HG03159 (cell line): ENCODE measurements around the gene PPP1R2B.
"Not testable (repeated sequence)": the region's sequence is repeated elsewhere in the genome, so short reads cannot be mapped to it uniquely, and the experiment has no call there.

Source experiments
- ATAC-seq: cut with Tn5 transposase; IDR thresholded peaks from one replicate; pipeline ENCODE4 v1.9.1; 2021; ENCODE audit warnings: mild to moderate bottlenecking, moderate library complexity; ENCODE audit not compliant: unreplicated experiment

The PPP1R2B gene

DNA sequence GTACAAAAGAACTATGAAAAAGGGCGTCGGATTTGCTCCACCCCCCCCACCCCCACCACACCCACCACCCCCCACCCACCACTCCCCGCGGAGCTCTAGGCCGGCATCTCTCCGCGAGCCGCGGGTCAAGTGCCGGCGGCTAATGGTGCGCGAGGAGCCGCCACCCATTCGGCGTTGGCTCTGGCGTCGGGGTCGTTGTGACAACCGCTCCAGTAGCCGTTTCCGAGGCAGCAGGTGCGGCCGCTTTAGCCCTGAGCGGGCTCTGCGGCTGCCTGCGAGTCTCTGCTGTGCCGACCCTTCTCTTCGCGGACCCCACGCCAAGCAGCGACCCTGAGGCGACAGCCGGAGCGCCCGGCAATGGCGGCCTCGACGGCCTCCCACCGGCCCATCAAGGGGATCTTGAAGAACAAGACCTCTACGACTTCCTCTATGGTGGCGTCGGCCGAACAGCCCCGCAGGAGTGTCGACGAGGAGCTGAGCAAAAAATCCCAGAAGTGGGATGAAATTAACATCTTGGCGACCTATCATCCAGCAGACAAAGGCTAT, at the start of gene PPP1R2B:
Gene PPP1R2B (plus strand): TSS at position 90 of the 546 bp plus-strand sequence. CDS start 268 bp downstream, at position 358.
- ATAC-seq: no peak

DNA sequence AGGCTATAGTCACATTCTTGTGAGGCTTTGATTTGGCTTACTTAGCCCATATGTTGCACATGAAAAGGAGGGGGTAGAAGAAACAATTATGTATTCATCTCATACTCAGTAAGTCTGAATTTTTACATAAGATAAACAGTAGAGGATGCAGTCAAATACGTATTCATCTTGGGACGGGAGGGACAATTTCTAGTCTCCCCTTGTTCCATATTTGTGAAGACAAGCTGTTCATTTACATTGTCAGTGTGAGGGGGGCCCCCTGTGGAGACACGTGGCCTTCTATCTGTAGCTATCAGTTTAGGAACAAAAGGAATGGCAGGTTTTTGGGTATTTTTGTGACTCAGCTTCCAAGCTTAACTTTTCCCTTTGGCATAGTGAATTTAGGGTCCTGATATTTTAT, 49.2 kb upstream of the PPP1R2B start:
- no peak for ATAC-seq

DNA sequence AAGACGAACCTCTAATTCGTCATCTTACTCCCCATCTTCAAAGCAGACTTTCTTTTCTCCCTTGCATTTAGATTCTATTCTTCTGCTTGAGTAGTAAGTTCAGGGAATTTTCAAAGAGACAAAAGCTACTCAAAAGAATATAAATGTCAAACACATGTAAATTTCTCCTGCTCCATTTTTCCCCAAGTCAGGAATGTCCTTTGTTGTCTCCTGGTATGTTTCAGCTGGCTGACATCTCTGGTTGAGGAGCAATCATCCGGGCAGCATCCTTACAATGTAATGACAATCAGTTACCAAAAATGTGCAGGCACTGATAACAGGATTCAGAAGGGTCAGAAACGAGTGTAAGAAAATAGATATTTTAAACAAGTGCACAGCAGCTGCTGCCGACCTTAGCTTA, 47.6 kb upstream of the PPP1R2B start:
- ATAC-seq: no peak

DNA sequence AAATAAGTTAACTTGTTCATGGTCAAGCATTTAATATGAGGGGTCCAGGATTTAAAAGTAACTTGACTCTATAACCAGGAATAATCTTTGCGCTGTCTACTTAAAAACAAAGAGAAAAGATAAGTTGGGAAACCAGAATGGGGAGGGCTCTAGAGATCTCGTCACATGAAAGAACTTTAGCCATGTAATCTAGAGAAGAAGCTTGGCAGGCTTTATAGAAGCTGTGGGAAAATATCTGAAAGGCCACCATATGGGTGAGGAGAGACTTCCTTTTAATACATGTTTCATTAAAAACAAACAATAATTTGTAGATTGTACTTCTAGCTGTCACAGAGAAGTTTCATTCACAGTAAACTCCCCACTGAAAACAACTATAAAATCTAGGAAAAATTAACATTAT, 46.7 kb upstream of the PPP1R2B start:
- no peak for ATAC-seq

DNA sequence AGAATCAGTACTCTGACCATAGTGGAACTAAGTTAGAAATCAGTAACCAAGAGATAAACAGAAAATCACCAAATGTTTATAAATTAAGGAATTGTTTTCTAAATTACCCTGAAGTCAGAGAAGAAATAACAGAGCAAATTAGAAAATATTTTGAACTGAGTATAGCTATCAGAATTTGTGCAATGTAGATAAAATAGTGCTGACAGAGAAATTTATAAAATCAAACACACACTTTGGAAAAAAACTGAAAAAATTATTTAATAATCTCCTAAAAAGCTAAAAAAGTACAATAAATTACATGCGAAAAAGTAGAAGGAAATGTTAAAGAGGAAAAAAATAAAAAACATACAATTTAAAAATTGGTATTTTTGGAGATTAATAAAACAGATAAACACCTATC, 37.1 kb upstream of the PPP1R2B start:
- ATAC-seq: no peak

DNA sequence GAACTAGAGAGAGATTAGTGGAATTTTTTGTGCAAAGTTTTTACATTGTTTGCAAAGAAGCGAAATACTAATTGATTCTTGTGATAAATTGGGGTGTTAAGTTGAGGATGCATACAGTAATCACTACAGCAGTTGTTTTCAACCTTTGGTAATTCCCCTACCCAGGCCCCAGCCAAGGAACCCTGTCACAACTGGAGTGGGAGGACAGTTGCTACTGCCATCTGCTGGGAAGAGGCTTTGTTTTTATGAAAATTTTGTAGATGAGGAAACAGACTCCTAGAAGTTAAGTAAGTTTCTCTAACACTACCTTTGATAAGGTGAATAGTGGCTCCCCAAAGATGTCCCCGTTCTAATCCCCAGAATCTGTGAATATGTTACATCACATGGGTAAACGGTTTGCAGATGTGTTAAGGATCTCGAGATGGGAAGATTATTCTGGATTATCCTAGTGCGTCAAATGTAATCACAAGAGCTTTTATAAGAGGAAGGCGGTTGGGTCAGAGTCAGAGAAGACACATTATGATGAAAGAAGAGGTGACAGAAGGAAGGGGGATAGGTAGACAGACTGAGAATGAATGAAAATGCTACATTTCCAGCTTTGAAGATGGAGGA, 34.0 kb upstream of the PPP1R2B start:
- ATAC-seq: peak; percentile 62

DNA sequence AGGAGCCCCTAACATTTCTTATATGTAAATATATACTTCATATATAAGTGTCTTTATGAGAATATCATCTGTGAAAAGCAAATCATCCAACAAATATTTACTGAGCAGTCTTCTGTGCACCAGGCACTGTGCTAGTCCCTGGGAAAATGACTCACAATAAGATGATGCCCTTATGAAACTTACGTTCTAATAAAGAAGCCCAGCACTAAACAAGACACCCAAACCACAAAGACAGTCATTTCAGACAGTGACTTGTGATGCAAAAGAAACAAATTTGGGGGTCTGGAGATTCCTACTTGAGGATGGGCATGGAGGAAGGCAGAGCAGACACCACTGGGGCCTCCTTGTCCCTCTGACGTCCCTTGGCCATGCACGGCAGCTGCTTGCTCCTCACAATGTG, 30.6 kb upstream of the PPP1R2B start:
- ATAC-seq: no peak

DNA sequence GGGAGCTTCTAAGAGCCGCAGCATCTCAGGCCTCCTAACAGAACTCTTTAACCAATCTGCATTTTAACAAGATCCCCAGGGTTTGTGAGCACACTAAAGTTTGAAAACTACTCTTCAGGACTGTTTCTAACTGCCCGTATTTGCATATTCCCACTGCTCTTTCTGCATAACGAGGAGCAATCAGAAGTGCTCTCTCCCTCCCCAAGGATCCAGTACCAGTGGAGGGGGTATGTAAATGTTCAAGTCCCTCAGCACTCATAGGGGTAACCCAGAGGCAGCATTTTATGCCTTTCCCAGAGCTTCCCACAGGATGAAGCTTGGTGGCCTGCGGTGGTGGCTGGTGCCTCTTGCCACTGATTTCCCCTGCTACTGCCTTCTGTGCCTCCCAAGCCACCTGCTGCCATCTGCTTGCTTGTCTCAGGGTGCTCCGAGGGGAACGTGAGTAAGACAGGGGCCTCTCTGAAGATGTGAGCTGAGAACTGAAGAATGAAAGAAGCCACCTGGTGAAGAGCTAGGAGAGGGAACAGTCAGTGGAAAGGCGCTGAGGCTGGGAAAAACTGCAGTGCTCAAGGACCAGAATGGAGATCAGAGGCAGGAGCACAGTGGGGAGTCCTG, 30.0 kb upstream of the PPP1R2B start:
- ATAC-seq: no peak

DNA sequence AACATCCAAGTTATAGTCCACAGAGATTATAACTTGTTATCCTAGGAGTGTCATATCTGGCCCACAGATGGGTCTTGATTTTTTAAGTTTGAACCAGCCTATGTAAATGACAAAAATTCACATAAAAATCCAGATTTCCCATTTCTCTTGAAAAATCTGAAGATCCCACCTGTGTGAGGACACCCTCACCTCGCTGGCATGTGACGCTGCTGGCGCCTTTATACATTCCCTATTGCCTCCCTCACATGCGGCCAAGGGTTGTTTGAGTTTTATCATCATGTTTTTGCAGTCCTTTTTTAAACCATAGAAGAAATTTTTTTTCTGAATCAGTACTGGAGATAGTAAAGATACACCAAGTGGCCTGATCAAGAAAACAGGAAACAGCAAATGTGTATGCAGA, 25.9 kb upstream of the PPP1R2B start:
- no peak for ATAC-seq

DNA sequence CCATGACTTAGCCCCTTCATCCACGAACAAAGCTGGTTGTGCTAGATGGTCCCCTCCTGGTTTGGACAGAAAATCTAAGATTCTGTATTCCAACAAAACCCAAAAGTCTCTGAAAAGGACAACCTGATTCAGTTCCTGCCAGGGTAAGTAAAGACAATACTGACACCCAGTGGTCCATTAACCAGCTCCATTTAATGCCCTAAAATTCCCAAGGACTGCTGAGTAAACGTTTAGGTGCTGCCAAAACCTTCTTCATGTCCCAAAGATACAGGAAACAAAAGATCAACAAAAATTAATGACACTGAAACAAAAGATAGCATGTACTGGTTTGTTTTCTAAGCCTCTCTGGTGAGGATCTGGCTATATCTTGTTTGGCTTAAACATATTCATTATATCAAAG, 25.3 kb upstream of the PPP1R2B start:
- ATAC-seq: no peak

DNA sequence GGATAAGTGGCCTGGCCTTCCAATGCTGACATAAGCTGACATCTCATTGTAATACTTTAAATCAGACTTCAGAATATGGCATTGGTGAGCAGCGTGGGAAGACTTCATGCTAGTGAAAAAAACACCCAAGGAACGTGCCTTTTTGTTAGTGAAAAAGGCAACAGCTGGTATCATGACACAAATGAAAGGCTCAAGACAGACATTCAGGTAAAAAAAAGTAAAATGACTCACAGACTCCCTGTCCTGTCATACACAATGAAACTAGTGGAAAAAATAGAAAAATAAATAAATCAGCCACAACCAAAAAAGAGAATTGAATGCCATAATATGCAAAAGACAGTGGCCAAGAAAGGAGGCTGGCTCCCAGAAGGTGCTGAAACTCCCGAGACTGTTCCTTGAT, 24.4 kb upstream of the PPP1R2B start:
- ATAC-seq: peak; percentile 55

DNA sequence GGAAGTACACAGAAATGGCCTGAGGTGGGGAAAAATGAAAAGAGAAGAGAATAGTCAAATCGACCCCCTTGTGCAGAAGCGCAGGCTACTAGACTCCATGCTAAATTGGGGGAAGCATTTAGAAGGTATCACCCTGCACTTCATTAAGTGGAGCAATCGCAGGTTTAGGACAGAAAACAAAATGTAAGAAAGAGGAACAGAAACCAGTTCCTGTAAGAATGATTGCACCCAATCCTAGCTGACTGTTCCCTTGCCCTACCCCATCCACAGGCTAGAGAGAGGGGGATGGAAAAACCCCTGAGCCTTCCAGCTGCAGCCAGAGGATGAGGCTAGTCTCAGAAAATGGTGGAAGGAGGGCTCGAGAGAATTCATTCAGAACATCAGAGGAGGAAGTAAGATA, 23.9 kb upstream of the PPP1R2B start:
- peak; percentile 86 for ATAC-seq

DNA sequence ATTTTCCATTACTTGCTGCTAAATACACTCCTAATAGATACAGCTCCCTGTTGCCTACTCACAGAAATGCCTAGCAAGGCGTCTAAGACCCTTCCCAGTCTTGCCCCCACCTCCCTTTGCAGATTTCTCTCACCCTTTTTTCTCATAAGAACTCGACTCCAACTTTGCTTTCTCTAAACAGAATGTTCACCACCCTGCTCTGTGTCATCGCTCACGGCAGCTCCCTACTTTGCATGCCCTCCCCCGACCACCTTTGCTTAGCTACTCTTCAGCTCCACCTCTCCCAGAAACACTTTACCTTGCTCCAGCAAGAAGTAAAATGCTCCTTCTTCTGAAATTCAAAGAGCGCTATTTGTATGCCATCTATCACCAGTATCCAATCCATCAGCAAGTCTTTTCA, 15.2 kb upstream of the PPP1R2B start:
- ATAC-seq: no peak

DNA sequence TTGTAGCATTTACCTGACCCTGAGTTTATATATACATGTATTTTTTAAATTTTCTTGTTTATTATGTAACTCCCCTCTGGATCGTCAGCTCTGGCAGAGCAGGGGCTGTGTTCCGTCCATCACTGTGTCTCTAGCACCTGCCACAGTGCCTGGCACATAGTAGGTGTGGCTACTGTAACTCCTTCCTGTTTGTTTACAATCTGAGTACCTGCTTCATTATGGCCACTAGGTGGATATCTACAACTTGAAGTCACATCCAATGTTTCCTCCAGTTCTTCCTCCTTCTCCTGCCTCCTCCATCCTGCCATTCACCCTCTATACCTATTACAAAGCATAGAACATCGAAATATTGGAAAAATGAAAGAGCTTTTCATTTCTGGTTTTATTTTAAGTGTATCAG, 14.2 kb upstream of the PPP1R2B start:
- peak; percentile 51 for ATAC-seq

DNA sequence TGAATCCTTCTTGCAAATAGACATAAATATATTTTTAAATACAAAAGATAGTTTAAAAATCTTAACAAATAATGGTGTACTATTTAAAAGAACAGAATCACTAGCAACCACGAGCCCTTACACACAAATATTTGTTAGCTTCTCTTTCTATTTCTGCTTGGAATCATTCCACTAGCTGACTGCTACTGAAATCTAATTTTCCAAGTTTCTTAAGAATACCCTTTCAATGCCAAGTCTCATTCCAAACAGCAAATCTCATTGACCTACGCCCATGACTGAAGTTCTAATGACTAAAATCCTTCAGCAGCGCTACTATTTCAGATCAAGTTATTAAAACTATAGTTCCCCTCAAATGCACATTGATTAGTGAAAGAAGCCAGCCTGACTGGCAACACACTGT, 13.2 kb upstream of the PPP1R2B start:
- no peak for ATAC-seq

DNA sequence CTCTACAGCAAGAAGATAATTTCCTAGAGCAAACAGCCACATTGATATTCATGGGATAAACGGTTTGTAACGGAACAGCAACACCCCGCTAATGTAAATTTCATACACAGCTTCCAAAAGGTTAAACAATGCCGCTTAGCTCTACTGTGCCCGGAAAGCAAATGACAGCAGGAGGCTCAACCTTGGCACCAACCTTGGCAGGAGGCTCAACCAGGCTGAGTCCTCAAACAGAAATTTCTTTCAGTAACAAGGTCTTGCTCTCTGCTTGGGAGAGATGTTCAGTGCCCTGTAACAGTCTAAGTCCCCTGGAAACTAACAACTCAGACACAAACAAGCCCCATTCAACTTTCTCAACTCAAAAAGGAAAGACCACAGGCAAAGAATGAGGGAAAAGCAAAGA, 11.1 kb upstream of the PPP1R2B start:
- ATAC-seq: no peak

DNA sequence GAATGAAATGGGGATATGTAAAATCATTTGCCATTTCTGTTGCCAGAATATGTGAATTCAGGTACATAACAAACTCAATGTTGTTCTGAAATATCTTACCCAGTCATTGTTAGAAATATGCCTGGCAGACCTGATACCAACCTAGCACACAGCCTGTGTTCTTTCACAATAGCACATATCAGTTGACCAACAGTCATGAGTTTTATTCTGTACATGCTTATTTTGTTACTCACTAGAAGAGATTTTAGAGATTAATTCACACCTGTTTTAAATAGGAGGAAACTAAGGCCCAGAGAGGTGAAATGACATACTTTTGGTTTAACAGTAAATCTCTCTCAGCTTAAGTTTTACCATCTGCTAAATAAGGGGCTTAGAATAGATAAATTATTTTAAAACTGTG, 8.4 kb upstream of the PPP1R2B start:
- ATAC-seq: no peak

DNA sequence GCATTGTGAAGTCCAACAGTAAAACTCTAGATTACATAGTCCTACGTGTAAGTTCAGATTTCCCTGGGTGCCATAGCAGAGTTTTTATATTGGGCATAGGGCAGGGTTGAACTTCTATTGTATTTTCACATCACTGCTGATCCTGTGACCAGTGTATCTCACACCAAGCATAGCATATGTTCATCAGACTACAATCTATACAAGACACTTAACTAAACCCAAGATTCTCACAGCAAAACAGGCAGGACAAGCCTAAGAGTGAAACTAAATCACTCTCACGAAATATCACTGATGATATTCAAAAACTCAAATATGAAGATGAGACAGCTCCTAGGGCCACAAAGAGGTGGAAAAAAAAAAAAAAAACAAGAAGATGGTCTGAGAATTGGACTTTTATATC, 3.2 kb upstream of the PPP1R2B start:
- ATAC-seq: no peak

DNA sequence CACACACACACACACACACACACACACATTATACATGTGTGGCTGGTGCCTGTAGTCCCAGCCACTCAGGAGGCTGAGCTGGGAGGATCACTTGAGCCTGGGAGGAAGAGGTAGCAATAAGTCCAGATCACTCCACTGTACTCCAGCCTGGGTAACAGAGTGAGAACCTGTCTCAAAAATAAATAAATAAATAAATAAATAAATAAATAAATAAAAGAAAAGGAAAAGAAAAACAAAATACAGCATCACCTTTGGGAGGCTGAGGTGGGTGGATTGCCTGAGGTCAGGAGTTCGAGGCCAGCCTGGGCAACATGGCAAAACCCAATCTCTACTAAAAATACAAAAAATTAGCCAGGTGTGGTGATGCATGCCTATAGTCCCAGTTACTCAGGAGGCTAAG, 1.6 kb upstream of the PPP1R2B start:
- ATAC-seq: not testable (repeated sequence)

DNA sequence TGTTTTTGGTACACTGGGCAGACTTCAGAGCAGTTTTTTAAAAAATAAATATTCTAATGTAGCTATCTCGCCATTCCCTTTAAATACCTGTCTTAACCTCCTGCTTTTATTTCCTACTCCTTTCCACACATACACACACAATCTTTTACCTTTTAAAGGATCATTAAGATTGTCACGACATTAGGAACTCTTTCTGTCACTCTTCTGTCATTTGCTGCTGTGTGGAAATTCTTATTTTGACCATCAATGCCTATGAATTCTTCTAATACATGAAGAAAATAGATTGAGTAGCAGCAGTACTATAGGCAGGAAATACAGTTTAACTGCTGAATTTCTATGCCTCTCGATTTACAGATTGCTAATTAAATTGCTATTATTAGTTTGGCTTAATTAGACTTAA, 1.8 kb downstream of the PPP1R2B start:
- ATAC-seq: no peak

DNA sequence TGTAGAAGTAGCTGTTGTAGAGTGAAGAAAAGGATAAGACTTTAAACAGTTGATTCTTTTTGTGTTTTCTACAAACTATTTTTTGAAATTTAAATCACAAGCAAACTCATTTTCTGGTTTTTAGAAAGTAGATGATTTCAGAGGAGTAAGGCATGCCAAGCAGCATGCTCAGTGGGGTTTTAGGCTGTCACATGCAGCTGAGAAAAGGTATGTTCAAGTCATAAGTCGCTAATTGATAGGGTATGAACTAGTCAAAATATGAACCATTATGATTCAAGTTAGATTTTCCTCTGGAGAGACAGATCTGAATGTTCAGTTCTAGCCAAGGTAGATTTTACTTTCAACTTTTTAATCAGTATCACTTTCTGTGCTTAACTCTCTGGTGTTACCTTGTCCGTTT, 3.0 kb downstream of the PPP1R2B start:
- ATAC-seq: not testable (repeated sequence)

DNA sequence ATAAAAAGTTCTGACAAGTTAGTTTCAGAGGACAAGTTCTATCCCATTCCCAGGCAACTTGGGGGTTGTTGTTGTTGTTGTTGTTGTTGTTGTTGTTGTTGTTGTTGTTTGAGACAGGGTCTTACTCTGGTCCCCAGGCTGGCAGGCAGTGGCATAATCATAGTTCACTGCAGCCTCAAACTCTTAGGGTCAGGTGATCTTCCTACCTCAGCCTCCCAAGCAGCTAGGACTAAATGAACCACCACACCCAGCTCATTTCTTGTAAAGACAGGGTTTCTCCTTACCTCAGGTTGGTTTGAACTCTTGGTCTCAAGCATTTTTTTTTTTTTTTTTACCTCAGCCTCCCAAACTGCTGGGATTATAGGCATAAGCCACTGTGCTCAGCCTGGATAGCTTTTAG, 15.3 kb downstream of the PPP1R2B start:
- no peak for ATAC-seq

DNA sequence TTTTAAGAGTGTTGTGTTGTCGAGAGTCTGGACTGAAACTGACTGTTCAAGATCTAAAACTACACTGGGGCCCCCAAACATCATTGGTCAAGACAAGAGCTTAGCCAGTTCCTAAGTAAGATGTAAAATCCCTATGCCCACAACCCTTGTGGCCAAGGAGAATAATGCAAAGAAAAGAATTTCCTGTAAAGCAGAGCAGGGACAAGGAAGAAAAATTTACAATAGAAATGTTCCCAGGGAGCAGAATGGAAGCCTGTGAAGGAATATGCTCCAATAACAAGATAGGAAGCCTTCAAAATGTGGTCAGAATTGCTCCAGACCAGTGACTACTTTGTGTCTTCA, 20.4 kb downstream of the PPP1R2B start:
- no peak for ATAC-seq
